ENCODE data around the gene ZNF556. TPM values are rescaled to one million over a fixed set of nuclear protein-coding genes. Genes with fewer than 3 reads are reported as not detected.
A peak's percentile ranks its signal among the peaks of the same experiment; 100 is the strongest.
"Not testable (repeated sequence)": the region's sequence is repeated elsewhere in the genome, so short reads cannot be mapped to it uniquely, and the experiment has no call there.

The ZNF556 gene
- total RNA-seq, 3 donors from 2014 or later (not counting 1 experiment from before 2014, with no cell fraction given), result not detected

- no peaks in the 10 kb centered on the region for H3K9me3 Mint-ChIP-seq
- Histone ChIP-seq H3K27ac (ENCODE audit: low read length) (no peak overlapping the region), H3K4me3 (ENCODE audit: low read length) (no peak overlapping the region), H3K27me3 (ENCODE audit: control insufficient read depth, insufficient read depth, low read length) (no peaks in the 10 kb centered on the region), H3K9me3 (ENCODE audit: control insufficient read depth, insufficient read depth, low read length) (no peaks in the 10 kb centered on the region), H3K36me3 (ENCODE audit: control insufficient read depth, insufficient read depth, low read length) (no peaks in the 10 kb centered on the region), H3K4me1 (ENCODE audit: control insufficient read depth, insufficient read depth, low read length) (peaks cover 3% of the 10 kb centered on the region)
- TF ChIP-seq CTCF (IDR thresholded peaks at IDR 0.05), result no peak
- H3K36me3 Mint-ChIP-seq, result no peaks in the 10 kb centered on the region
- 57% methylated on average over 12 of the region's 12 CpGs for WGBS (ENCODE audit: insufficient coverage)
- H3K27me3 Mint-ChIP-seq (ENCODE audit: low read depth in 2 of 2), result peaks cover 3 to 7% of the 10 kb centered on the region in 2 donors
- DNase-seq, result no peak
- no peak for ATAC-seq
- intact Hi-C loops (cut with micrococcal nuclease), result no loop called here
- H3K27ac Mint-ChIP-seq, result no peak overlapping the region
- H3K4me3 Mint-ChIP-seq, result no peak overlapping the region
- no peaks in the 10 kb centered on the region for H3K4me1 Mint-ChIP-seq
Observed at GRCh38 chr19:2865334-2866100, 1.6 kb upstream of the ZNF556 start.

GRCh38 chr19:2866495-2867024 is 575 bp upstream of the ZNF556 start:
- H3K9me3 ChIP-seq (ENCODE audit: control insufficient read depth, insufficient read depth, low read length), result no peaks in the 10 kb centered on the region
- peaks cover 3% of the 10 kb centered on the region for H3K4me1 ChIP-seq (ENCODE audit: control insufficient read depth, insufficient read depth, low read length)
- no peak overlapping the region for H3K27ac ChIP-seq (ENCODE audit: low read length)
- H3K27me3 ChIP-seq (ENCODE audit: control insufficient read depth, insufficient read depth, low read length), result no peaks in the 10 kb centered on the region
- ATAC-seq (no peak), DNase-seq (no peak)
- H3K4me3 ChIP-seq (ENCODE audit: low read length), result no peak overlapping the region
- no peaks in the 10 kb centered on the region for H3K36me3 ChIP-seq (ENCODE audit: control insufficient read depth, insufficient read depth, low read length)
- no peak for TF ChIP-seq CTCF (IDR thresholded peaks at IDR 0.05)
- no peak overlapping the region for H3K4me3 Mint-ChIP-seq
- peaks cover 3 to 7% of the 10 kb centered on the region in 2 donors for H3K27me3 Mint-ChIP-seq (ENCODE audit: low read depth in 2 of 2)
- 81% methylated on average over 8 of the region's 8 CpGs for WGBS (ENCODE audit: insufficient coverage)
- no peak overlapping the region for H3K27ac Mint-ChIP-seq
- no peaks in the 10 kb centered on the region for H3K36me3 Mint-ChIP-seq
- intact Hi-C loops (cut with micrococcal nuclease), result no loop called here
- peaks cover under 1 to 6% of the 10 kb centered on the region in 2 donors for H3K4me1 Mint-ChIP-seq
- H3K9me3 Mint-ChIP-seq, result no peaks in the 10 kb centered on the region

GRCh38 chr19:2869618-2870017 is 2.5 kb downstream of the ZNF556 start:
- no peaks in the 10 kb centered on the region for H3K27me3 ChIP-seq (ENCODE audit: control insufficient read depth, insufficient read depth, low read length)
- no peak overlapping the region for H3K27ac ChIP-seq (ENCODE audit: low read length)
- no peak for ATAC-seq
- peaks cover 4 to 9% of the 10 kb centered on the region in 2 donors for H3K4me1 Mint-ChIP-seq
- H3K36me3 Mint-ChIP-seq, result no peaks in the 10 kb centered on the region
- H3K9me3 ChIP-seq (ENCODE audit: control insufficient read depth, insufficient read depth, low read length), result no peaks in the 10 kb centered on the region
- no peaks in the 10 kb centered on the region for H3K36me3 ChIP-seq (ENCODE audit: control insufficient read depth, insufficient read depth, low read length)
- WGBS (ENCODE audit: insufficient coverage), result 76% methylated on average over 10 of the region's 10 CpGs
- intact Hi-C loops (cut with micrococcal nuclease), result no loop called here
- no peak for DNase-seq
- H3K27me3 Mint-ChIP-seq (ENCODE audit: low read depth in 2 of 2), result peaks cover 3 to 7% of the 10 kb centered on the region in 2 donors
- no peak overlapping the region for H3K27ac Mint-ChIP-seq
- no peak overlapping the region for H3K4me3 Mint-ChIP-seq
- no peaks in the 10 kb centered on the region for H3K9me3 Mint-ChIP-seq
- peaks cover 3% of the 10 kb centered on the region for H3K4me1 ChIP-seq (ENCODE audit: control insufficient read depth, insufficient read depth, low read length)
- no peak overlapping the region for H3K4me3 ChIP-seq (ENCODE audit: low read length)
- no peak for TF ChIP-seq CTCF (IDR thresholded peaks at IDR 0.05)

GRCh38 chr19:2872175-2872574 is 5.0 kb downstream of the ZNF556 start:
- H3K9me3 ChIP-seq (ENCODE audit: control insufficient read depth, insufficient read depth, low read length), result peaks cover 11% of the 10 kb centered on the region
- H3K9me3 Mint-ChIP-seq; H3K27me3 Mint-ChIP-seq (ENCODE audit: low read depth in 2 of 2); H3K36me3 Mint-ChIP-seq; H3K27ac ChIP-seq (ENCODE audit: low read length); H3K36me3 ChIP-seq (ENCODE audit: control insufficient read depth, insufficient read depth, low read length); H3K4me3 ChIP-seq (ENCODE audit: low read length); H3K4me1 Mint-ChIP-seq; H3K27me3 ChIP-seq (ENCODE audit: control insufficient read depth, insufficient read depth, low read length); ATAC-seq; H3K27ac Mint-ChIP-seq; H3K4me1 ChIP-seq (ENCODE audit: control insufficient read depth, insufficient read depth, low read length); intact Hi-C loops (cut with micrococcal nuclease); H3K4me3 Mint-ChIP-seq: not testable (repeated sequence)
- WGBS (ENCODE audit: insufficient coverage), result 12% methylated on average over 5 of the region's 11 CpGs
- peak in 1 of 2 donors; percentile 21 for DNase-seq

All from natural killer cell (primary cell).